ENCODE measurements around the gene GLS.
"Not testable (repeated sequence)": the region's sequence is repeated elsewhere in the genome, so short reads cannot be mapped to it uniquely, and the experiment has no call there.

The GLS gene

GRCh38 chr2:190973726-190974628 lies 93.4 kb downstream of the GLS start:
- no peak for DNase-seq

DNA sequence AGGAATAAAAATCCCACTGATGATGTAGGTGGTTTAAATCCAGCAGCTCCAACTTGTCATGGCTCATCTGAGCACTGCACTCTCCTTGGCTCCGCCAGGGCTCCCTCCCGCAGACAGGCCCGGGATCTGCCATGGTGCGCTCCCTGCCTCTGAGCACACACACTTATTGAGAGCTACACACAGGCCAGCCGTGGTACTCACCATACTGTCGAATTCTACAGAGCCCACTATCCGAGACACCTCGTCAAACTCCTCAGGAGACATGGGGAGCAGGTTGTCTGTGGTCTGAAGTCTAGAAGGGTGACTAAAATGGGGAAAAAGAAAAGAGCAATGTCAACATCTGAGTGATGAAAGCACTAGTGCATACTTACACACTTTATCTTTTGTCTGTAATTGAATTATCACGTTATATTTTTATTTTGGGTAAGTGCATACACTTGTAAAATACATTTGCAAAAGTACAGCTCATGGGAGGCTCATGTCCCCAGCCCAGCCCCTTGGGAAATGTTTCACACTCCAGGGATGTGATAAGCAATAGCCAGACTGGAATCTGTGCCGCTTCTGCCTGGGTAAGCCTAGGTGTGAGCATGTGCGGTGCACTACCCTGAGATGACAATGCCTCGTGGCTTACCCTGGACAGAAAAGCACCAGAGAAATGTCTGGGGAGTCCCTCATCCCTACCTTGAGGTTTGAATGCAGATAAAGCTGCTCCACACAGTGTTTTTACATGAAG lies 94.2 kb downstream of the GLS start:
- no peak for DNase-seq

DNA sequence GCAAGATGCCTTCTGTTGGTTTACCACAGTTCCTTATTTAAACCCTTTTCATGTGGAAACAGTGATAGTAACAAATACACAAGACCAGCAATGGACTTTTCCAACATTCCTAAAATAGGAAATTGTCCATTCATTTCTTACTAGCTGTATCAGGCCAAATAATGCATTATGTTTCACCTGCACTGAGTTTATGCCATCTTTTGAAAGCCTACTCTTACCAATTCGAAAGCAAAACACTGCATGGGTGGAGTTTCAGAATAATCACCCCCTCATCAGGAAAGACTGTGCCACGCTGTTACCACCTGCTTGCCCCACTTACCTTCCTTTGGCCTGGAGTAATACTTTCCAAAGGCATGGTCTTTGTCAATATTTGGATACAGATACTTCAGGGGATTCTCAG lies 95.9 kb downstream of the GLS start:
- no peak for DNase-seq

DNA sequence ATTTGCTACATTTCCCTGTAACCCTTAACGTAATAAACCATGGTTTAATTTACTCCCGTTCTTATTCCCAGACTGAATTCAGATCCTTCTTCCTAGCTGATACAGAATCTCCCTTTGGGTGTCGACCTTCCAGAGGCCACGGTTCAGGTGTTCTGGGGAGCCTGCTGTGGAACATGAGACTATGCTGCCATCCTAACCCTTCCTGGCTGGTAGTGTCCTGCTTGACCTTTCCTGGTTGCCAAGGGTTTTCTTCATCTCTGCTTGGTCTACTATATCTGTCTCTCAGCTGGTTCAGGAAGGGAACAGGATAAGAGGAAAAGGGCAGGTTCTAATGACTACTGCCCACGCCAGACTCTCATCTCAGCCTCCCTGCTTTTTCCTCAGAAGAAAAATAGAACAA lies 96.9 kb downstream of the GLS start:
- no peak for DNase-seq

- DNase-seq = peak; percentile 71
Observed at GRCh38 chr2:190978389-190979053, 97.9 kb downstream of the GLS start.

DNA sequence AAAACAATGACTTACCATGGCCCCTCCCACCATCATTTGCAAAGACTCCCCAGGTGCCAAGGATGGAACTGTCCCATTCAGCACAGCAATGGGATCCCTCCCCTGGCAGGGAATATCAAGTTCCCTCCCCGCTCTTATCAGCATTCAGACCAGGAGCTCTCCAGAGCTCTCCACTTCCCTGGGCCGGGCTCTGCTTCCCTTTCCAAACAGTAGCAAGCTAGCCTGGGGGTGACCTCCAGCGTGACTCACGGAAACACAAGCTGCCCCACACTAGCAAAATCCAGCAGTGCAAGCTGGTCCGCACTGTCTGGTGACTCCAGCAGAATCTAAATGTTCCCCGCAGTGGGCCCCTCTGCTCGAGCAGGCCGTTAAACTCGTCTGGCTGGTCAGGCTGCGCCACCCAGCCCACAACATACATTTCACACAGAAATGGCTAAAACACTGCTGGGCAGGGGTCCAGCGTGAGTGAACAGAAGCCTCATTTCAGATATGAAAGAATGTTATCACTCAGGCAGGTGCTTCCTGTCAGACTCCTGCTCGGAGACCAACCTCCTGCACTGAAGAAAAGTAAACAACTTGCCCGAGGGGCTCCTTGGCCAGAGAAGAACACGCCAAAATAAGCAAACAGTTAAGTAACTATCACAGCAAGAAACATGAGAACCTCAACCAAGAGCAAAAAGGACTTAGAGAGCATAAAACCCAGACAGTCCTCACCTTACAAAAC lies 99.4 kb downstream of the GLS start:
- DNase-seq = peak; percentile 45

DNA sequence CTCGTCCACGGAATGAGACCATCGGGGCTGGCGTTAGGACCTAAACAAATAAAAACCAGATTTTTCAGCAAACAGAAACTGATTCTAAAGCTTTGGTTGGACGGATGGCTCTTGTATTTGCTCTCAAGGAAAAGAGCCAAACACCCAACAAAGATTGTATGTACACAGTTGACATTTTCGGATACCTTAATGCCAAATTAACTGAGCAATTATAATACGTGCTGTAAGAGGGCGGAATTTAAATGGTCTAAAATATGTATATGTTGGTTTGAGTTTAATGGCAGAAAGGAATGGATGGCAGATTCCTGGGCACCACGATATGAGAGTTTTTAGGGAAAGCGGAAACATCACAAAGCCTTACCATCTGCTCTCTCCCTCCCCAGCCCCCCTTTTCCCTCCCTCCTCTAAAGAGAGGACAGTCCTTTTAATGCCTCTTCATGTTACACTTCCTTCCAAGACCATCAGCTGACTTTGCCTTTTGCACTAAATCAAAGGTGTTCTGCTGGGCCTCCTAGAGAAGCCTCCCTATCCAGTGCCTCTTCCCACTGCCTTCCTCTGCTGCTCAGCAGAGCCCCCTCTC lies 100.1 kb downstream of the GLS start:
- DNase-seq = no peak

DNA sequence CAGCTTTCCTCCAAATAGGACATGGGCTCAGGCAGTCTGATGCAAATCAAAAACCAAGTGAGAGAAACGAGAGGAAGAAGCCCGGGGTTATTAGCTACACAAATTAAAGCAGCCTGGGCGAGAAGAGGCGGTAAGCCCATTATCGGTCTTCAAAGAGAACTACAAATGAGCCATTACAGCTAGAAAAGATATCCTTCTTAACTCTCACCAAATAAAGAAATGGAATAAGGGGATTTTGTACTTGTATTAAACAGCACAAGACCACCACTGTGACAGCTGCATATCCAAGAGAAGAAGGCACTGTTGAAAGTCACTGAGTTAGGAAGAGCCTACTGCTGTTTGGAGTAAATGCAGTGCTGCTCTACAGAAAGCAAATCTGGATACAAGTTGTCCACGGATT lies 100.7 kb downstream of the GLS start:
- DNase-seq = no peak

DNA sequence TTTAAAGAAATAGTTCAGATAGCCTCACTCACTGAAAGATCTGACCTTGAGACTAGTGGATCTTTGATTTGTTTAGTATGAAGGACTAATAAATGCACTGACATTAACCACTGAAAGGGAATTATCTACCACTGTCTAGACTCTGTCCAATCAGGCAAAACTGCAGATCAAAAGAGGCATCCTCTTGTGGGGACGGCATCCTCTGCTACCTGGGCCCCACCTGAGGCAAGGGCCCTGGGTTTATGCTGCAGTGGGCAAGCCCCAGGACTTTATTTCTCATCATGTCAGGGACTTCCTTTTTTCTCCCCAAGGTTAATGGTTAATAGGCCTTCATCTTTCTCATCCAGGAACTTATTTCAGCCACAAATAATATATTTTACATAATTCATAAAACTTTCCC lies 101.1 kb downstream of the GLS start:
- DNase-seq = no peak

DNA sequence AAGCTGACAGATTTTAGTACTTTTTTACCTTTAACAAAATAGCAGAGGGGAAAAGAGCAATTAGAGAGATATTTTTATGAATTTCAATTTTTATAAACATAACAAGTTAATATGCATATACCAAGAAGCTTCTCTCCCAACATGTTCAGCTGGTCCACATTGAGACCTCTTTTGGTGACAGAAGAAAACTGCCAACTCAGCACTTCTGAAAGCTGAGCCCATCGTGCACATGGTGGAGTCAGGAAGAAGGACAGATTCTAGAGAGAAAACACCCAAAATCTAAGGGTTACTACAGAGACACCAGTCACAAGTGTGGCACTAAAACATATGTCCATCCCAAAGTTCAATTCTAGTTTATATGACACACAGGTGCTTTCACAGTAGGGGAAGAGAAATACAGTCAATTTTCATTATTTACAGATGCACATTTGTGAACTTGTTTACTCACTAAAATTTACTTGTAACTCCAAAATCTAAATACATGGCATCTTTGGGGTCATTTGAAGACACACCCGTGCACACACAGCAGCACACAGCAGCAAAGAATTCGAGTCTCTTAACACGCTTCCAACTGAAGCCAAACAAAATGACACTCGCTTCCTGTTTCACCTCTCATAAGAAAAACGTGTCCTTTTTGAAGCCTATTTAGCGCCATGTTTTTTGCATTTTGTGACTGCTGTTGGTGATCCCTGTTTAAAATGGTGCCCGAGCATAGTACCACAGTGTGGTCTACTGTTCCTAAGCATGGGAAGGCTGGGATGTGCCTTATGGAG lies 101.8 kb downstream of the GLS start:
- DNase-seq = no peak

DNA sequence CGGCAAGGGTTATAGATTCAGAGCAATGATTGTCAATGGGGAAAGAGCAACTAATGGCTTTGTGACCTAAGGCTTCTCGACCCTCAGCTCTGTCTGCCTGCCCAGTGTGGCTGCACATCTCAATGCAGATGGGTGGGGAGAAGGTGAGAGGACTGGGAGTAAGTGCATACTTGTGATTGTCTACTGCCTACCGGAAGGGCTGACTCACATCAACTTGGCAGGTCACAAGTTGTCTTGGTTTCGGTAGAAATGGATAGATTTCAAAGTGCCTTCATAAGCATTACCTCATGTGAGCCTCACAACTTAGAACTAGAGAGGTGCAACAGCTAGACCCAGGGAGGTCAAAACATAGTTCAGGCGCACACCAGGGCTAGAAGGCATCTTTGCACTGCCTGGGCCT lies 104.0 kb downstream of the GLS start:
- DNase-seq = peak; percentile 60

DNA sequence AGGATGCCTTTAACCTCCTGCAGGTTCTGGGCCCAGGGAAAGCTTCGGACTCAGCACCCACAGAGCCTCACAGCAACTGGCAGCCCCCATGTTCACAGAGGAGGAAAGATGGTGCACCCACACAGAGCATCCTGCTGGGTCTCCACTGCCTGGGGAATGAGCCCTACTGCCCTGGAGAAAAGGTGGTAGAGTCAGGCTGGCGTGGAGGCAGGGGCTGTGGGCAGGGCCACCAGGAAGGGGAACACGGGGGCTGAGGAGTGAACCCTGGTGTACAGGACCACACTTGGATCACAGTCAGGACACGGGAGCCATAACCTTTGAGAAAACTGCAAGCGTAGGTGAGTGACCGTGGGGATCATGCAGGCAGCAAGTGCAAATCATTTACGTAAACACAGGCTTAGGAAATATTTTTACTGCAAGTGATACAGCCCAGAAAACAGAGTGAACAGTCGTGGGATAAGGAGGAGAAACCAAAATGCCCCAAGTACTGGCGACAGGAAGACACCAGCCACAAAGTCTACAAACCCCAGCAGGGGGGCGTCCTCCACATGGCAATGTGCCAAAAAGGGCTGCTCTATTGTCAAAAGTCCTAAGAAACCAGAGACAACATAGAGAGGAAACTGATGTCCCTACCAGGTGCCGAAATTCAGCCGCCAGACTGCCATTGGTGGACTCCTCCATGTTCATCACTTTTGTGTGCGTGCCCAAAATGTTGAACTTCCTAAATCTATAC lies 105.8 kb downstream of the GLS start:
- DNase-seq = no peak

GRCh38 chr2:190987116-190987515 lies 106.5 kb downstream of the GLS start:
- DNase-seq = no peak

DNA sequence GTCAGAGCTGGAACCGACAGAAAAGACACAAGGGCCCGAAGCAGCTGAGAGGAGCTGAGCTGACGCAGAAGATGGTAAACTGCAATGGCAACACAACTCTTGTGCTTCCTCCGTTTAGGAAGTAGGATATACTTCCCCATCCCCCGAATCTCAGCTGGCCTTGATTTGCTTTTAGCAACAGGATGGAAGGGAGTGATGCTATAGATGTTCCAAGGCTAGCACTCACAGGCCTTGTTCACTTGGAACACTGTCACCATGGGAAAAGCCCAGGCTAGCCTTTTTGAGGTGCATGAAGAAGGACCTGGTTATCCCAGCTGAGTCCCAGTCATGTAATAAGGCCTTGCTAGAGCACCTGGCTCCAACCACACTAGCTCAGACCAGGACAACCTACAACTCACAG lies 107.3 kb downstream of the GLS start:
- DNase-seq = no peak

- DNase-seq = no peak
Observed at GRCh38 chr2:190988910-190989309, 108.3 kb downstream of the GLS start.

GRCh38 chr2:190990132-190990531 lies 109.5 kb downstream of the GLS start:
- no peak for DNase-seq

GRCh38 chr2:190993292-190993643 lies 112.6 kb downstream of the GLS start:
- no peak for DNase-seq

DNA sequence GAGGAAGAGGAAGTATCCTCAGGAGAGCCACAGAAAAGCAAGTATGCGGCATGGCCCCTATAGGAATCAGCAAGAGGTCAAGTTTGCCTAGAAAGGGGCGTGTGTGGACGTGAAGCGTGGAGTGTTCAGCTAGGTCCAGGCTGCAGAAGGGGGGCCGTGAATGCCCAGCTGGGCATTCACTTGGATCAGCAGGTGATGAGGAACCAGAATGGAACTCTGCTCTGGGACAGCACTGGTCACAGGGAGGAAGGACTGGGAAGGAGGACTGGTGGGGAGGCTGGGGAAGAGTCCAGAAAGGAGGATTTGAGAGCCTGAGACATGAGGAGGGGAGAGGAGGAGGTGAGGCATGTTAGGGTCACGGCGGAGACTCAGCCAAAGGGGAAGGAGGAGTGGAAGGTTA lies 113.5 kb downstream of the GLS start:
- no peak for DNase-seq

- not testable (repeated sequence) for DNase-seq
Observed at GRCh38 chr2:190995315-190995714, 114.7 kb downstream of the GLS start.

- DNase-seq = peak; percentile 44
Observed at GRCh38 chr2:190996338-190996946, 115.8 kb downstream of the GLS start.

- no peak for DNase-seq
Observed at GRCh38 chr2:190996947-190997346, 116.3 kb downstream of the GLS start.

All from fibroblast of upper back skin (primary cell).